Liver (tissue), 3 donors: ENCODE data around the gene VAMP4.

Experiments
- JUND ChIP-seq, 2 donors: IDR thresholded peaks; 2 replicates each; pipeline ENCODE4 v1.6.1; 2016; ENCODE audit warnings: antibody characterized with exemption in 2 of 2
- TF ChIP-seq, protein P1 (sequence below): fragments of 150-350 bp; IDR thresholded peaks from 2 replicates; pipeline ENCODE4 v1.5.1; 2017; ENCODE audit warnings: improper control_type of control experiment, low read depth, low read length; ENCODE audit not compliant: missing input control
- donor health status: healthy.
- donor health status: healthy.

GRCh38 chr1:171740356-171740863 lies 1.5 kb downstream of the VAMP4 start:
- TF ChIP-seq, protein P1, sequence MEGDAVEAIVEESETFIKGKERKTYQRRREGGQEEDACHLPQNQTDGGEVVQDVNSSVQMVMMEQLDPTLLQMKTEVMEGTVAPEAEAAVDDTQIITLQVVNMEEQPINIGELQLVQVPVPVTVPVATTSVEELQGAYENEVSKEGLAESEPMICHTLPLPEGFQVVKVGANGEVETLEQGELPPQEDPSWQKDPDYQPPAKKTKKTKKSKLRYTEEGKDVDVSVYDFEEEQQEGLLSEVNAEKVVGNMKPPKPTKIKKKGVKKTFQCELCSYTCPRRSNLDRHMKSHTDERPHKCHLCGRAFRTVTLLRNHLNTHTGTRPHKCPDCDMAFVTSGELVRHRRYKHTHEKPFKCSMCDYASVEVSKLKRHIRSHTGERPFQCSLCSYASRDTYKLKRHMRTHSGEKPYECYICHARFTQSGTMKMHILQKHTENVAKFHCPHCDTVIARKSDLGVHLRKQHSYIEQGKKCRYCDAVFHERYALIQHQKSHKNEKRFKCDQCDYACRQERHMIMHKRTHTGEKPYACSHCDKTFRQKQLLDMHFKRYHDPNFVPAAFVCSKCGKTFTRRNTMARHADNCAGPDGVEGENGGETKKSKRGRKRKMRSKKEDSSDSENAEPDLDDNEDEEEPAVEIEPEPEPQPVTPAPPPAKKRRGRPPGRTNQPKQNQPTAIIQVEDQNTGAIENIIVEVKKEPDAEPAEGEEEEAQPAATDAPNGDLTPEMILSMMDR = no peak
- no peak for TF ChIP-seq JUND (IDR thresholded peaks at IDR 0.05)
